Embryonic facial prominence (tissue), 1 donor: ENCODE measurements around the gene GNA12.

Experiments
- DNase-seq: peaks from one replicate; pipeline ENCODE4 v3.0.0-alpha.2; 2016; ENCODE audit errors: extremely low spot score

GNA12 gene, protein sequence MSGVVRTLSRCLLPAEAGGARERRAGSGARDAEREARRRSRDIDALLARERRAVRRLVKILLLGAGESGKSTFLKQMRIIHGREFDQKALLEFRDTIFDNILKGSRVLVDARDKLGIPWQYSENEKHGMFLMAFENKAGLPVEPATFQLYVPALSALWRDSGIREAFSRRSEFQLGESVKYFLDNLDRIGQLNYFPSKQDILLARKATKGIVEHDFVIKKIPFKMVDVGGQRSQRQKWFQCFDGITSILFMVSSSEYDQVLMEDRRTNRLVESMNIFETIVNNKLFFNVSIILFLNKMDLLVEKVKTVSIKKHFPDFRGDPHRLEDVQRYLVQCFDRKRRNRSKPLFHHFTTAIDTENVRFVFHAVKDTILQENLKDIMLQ

GRCh38 chr7:2844153-2845033, at the start of gene GNA12:
GNA12 (minus strand) TSS chr7:2844308; CDS start chr7:2844161, 147 bp downstream.
- peak; percentile 93 for DNase-seq

DNA sequence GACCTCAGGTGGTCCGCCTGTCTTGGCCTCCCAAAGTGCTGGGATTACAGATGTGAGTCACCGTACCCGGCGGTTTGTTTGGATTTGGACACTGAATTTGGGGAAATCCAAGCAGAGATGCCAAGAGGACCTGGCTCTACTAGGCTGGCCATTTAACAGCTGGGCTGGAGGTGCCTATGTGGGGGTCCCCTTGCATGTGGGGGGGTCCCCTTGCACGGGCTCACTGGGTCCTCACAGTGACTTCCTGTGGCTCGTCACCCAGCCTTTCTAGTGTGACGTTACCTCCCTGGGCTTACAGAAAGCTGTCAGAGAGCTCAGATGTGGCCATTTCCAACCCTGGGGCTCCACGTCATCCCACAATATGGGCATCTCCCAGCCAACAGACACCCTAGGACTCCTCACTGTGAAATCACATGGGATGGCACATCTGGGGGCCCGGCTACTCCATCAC, 49.3 kb upstream of the GNA12 start:
- no peak for DNase-seq

DNA sequence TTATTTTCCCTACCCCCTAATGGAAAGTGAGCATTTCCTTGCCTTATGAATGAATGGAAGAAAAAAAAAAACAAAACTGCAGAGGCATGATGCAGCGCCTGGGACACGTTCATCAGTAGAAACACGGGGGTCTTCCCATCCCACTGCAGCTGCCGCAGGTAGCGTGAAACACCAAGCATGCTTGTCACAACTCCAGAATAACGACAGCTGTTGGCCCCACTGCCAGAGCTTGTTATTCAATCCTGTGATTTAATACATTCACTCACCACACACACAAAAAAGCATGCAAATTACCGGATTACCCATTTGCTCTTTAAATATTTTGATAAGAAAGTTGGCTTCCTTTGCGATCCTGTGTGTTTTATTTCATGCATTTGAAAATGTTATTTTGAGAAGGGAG, 48.4 kb upstream of the GNA12 start:
- no peak for DNase-seq

DNA sequence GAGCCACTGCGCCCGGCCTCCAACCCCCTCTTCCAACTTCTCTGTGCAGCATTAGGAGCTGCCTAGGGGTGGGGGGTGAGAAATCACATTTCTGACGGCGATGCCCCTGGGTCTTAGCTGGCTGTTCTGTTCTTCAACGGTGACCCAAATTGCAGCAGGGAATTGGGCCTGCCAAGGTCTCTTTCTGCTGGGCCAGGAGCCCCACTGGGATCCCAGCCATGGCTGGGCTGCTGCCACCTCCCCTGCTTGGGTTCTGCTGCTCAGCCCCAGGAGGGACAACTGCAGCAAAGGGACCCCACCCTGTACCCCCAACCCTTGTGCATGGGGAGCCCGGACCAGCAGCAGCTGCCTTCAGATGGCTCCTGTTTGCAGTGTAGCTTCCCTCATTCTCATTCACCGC, 43.7 kb upstream of the GNA12 start:
- no peak for DNase-seq

- peak; percentile 78 for DNase-seq
Observed at GRCh38 chr7:2886900-2887299, 42.8 kb upstream of the GNA12 start.

GRCh38 chr7:2886391-2886790, 42.3 kb upstream of the GNA12 start:
- DNase-seq: no peak

DNA sequence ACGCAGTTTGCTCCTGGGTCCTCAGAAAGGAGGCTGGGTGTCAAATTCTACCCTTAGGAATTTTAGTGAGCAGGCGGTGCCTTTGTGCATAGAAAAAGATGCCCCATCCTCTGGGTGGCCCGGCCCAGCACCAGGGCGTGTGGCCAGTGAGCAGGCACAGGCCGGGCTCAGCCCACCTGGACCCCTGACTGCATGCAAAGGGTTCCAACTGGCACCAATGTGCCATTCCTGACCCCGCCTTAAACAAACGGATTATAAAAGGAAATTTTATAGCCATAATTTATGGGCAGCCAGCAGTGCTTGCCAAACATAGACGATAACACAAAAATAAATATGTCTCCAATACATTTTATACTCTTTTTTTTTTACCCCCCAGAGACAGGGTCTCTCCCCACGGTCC, 40.1 kb upstream of the GNA12 start:
- DNase-seq: no peak

DNA sequence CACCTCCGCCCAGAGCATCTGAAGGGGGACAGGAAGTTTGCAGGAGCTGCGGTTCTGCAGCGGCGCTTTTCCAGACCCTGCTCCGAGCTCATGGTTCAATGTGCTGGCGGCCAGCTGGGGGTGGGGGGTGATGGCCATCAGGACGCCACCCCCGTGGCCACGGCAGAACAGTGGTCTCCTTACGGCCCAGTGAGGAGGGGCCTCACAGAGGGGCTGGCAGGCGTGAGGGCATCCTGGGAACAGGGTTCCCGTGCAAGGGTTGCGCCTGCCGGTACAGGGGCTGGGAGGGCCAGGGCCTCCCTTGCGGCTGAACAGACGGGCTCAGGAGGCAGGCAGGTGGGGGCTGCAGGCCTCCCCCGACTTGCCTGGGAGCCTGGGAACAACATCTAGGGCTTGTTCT, 39.0 kb upstream of the GNA12 start:
- DNase-seq: no peak

DNA sequence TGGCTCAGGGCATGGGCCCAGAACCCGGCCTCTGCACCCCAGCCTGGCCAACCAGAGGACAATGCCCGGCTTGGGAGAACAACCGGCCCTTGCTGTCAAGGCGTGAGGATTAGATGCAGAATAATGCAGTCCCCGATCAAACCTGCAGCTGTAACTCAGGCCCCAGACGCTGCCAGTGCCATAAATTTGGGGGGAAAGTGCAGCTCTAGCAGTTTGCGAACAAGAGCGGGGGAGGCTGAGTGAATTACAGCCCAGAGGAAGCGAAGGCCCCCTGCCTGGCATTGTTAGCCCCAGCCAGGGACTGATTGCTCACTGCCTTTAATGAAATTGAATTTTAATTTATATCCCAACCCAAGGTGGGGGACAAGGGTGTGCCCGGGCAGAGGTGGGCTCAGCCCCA, 38.0 kb upstream of the GNA12 start:
- DNase-seq: no peak

DNA sequence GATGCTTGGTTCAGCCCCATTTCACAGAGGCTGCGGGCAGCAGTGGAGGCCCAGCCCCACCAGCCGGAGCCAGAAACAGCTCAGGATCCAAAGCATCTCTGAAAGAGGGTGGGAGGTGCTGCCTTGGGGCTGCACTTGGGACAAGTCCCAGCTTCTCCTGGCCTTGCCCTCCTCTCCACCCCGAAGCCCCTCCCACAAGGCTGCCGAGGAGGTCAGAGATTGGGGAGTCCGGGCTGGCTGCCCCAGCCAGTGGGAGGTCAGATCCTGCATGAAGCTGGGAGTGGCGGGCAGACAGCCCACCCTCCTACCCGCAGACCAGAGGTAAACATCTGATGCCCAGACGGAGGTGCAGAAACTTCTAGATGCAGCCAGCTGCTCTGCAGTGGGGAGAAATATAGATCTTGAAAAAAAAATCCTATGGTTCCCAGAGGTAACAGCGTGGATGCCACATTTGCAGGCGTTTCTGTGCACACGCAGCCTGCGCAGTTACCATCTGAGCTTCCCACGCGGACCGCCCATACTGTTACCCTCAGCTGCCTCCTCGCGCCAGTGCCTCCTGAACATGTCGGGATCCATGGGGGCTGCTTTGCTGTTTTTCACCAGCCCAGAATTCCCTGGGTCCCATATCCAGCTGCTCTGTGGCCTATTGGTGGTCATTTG, 36.9 kb upstream of the GNA12 start:
- no peak for DNase-seq

- DNase-seq: no peak
Observed at GRCh38 chr7:2880051-2880450, 35.9 kb upstream of the GNA12 start.

- no peak for DNase-seq
Observed at GRCh38 chr7:2879354-2879753, 35.2 kb upstream of the GNA12 start.

- DNase-seq: no peak
Observed at GRCh38 chr7:2878306-2878705, 34.2 kb upstream of the GNA12 start.

DNA sequence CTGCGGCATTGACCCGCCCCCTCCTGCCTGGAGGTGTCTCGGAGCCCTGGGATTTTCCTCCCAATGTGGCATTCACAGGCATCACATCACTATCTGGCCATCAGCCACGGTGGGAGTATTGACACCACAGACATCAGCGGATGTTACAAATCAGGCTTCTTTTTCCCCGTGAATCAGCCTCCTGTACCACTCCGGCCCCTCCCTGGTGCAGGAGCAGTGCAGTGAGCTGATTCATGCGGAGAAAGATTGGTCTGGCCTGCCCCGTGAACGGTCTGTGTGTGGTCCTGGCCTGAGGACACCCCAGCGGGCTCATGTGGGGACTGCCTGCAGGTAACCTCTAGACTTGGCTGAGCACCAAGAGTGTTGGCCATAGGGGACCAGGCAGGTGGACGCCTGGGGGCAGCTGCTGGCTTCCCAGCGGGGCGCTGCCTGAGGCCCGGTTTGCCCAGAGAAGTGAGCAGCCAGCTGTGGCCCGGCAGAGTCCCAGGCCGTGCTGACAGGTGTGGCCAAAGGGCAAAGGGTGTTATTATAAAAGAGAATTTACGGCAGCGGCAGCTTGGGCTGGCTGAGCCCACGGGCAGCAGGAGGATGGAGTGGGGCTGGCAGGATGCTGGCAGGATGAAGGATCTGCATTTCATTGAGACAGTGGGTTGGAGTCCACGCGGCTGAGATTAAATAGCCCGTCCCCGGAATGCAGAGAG, 32.1 kb upstream of the GNA12 start:
- no peak for DNase-seq

DNA sequence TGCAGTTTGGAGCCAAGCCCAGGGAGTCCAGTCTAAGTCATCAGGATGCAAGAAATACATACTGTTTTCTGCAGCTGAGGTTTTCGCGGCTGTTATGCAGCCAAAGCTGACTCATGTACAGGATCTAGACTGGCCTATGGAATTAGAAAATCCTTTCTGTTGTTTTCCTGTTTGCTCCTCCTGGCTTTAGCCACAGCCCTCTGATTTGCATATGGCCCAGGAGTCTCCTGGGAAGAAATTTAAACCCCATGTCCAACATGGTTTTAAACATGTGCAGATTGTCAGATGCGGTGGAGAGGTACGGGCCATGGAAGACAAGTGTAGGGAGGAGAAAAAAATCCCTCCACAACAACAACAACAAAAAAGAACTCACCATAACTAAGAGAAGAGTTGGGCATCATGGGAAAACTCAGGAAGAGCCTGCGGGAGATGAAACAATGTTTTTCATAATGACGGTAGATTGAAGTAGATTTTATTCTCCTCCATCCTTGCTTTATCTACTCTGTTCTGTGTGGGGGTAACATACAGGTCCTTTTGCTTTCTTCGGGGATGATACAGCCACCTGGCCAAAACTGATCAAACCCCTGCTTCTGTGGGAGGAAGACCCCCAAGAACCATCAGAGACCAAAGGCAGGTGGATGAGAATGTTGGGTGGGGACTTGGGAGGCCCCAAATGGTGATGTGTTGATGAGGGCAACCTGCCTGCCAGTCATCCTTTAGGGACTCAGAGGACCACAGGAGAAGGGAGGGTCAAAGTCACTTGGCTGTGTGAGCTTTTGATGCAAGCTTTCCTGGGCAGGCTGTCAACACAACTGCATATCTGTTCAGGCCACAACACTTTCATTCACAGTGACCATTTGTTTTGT, 29.8 kb upstream of the GNA12 start:
- DNase-seq: no peak

- no peak for DNase-seq
Observed at GRCh38 chr7:2873146-2873545, 29.0 kb upstream of the GNA12 start.

DNA sequence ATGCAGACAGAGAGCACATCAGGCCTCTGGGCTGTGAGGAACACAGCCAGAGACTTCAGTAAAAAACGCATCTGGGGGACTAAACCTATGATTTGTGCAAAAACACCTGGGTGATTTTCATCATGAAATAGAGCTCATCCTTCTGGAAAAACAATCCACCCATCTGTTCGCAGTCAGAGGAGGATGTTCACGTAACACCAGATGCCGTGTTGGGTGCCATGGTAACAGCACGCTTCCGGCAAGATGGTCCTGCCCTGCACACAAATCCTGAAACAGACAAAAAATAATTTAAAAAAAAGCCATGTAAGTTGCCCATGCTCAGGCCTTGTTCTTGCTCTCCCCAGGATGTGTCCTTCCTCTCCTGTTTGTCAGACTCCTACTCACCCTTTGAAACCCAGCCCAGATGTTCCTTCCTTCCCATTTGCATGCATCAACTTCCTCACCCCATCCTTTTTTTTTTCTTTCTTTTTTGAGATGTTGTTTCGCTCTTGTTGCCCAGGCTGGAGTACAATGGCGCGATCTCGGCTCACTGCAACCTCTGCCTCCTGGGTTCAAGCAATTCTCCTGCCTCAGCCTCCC, 28.3 kb upstream of the GNA12 start:
- no peak for DNase-seq

DNA sequence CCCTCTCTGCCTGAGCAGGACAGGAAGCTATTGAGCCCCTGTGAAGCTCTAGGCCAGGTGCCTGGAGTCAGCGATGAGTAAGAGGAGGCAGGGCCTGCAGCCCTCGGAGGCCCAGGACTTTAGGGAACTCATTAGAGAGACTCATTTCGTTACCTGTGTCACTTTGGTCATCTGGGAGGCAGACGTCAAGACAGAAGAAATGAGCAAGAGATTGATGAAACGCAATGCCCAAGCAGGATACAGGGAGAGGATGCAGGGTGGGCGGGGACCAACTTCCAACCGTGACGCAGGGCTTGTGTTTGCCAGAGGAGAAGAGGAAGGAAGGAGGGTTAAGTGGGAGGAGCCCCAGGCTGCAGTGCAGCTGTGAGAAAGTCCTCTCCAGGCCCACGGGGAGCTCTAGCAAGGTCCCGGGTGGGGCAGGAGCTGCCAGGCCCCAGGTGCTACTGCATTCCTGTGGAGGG, 26.4 kb upstream of the GNA12 start:
- no peak for DNase-seq

- DNase-seq: no peak
Observed at GRCh38 chr7:2869981-2870380, 25.9 kb upstream of the GNA12 start.

DNA sequence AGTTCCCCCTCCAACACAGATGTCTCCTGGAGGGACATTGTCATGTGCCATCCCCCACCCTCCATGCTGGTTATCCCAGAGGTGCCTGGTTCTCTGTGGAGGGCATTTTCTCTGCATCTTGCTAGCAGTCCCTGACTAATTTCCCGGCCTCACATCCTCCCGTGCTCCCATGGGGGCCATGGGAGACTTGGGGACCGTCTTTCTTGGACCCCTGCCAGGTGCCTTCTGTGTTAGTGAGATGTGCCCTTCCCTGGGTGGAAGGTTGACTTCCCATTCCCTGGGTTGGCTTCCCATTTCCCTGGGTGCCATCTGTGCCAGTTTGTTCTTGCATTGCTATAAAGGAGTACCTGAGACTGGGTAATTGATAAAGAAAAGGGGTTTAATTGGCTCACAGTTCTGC, 22.5 kb upstream of the GNA12 start:
- no peak for DNase-seq
